ENCODE data around the gene MSH2. TPM values are rescaled to one million over a fixed set of nuclear protein-coding genes. Genes with fewer than 3 reads are reported as not detected.

MSH2 gene
- total RNA-seq, 2 donors from 2014 or later = 126 to 135 TPM

- Mint-ChIP-seq H3K4me1 (peaks cover 25% of the 10 kb centered on the region), H3K27me3 (ENCODE audit: insufficient read depth) (no peaks in the 10 kb centered on the region), H3K36me3 (ENCODE audit: low read depth) (peaks cover 68% of the 10 kb centered on the region), H3K27ac (no peak overlapping the region), H3K9me3 (no peaks in the 10 kb centered on the region), H3K4me3 (no peak overlapping the region)
- Histone ChIP-seq H3K9me3 (ENCODE audit: control insufficient read depth, low read length) (no peaks in the 10 kb centered on the region), H3K4me1 (ENCODE audit: control insufficient read depth, insufficient read depth, low read length) (peaks cover 3% of the 10 kb centered on the region), H3K4me3 (ENCODE audit: low read length) (no peak overlapping the region), H3K9ac (ENCODE audit: extremely low read depth, low read length, poor library complexity, severe bottlenecking) (no peak overlapping the region), H3K36me3 (ENCODE audit: control insufficient read depth, insufficient read depth, low read length) (peaks cover 37% of the 10 kb centered on the region), H3K27me3 (ENCODE audit: control insufficient read depth, insufficient read depth, low read length, poor library complexity, severe bottlenecking) (no peaks in the 10 kb centered on the region), H3K27ac (ENCODE audit: low read depth, low read length) (peak overlapping the region; percentile 9)
- DNase-seq = peak; percentile 67
- TF ChIP-seq CTCF (conservative IDR thresholded peaks at IDR 0.05) = no peak
- 46 to 83% methylated on average over 5 to 6 of the region's 6 CpGs for WGBS, 2 experiments (ENCODE audit: insufficient coverage in 1 of 2, insufficient read length in 1 of 2)
Observed at GRCh38 chr2:47528455-47528854, 125.5 kb downstream of the MSH2 start.

GRCh38 chr2:47528874-47529273 is 125.9 kb downstream of the MSH2 start:
- Histone ChIP-seq H3K9ac (ENCODE audit: extremely low read depth, low read length, poor library complexity, severe bottlenecking) (no peak overlapping the region), H3K36me3 (ENCODE audit: control insufficient read depth, insufficient read depth, low read length) (peaks cover 37% of the 10 kb centered on the region), H3K4me3 (ENCODE audit: low read length) (no peak overlapping the region), H3K27me3 (ENCODE audit: control insufficient read depth, insufficient read depth, low read length, poor library complexity, severe bottlenecking) (no peaks in the 10 kb centered on the region), H3K9me3 (ENCODE audit: control insufficient read depth, low read length) (no peaks in the 10 kb centered on the region), H3K4me1 (ENCODE audit: control insufficient read depth, insufficient read depth, low read length) (peaks cover 3% of the 10 kb centered on the region), H3K27ac (ENCODE audit: low read depth, low read length) (peak overlapping the region; percentile 9)
- 79 to 89% methylated on average over 6 of the region's 6 CpGs for WGBS, 2 experiments (ENCODE audit: insufficient coverage in 1 of 2, insufficient read length in 1 of 2)
- H3K27ac Mint-ChIP-seq = no peak overlapping the region
- TF ChIP-seq CTCF (conservative IDR thresholded peaks at IDR 0.05) = no peak
- H3K36me3 Mint-ChIP-seq (ENCODE audit: low read depth) = peaks cover 69% of the 10 kb centered on the region
- H3K27me3 Mint-ChIP-seq (ENCODE audit: insufficient read depth) = no peaks in the 10 kb centered on the region
- H3K4me1 Mint-ChIP-seq = peaks cover 30% of the 10 kb centered on the region
- no peak overlapping the region for H3K4me3 Mint-ChIP-seq
- DNase-seq = no peak
- H3K9me3 Mint-ChIP-seq = no peaks in the 10 kb centered on the region

GRCh38 chr2:47530105-47530760 is 127.3 kb downstream of the MSH2 start:
- no peak for TF ChIP-seq CTCF (conservative IDR thresholded peaks at IDR 0.05)
- Mint-ChIP-seq H3K36me3 (ENCODE audit: low read depth) (peaks cover 65% of the 10 kb centered on the region), H3K27ac (no peak overlapping the region), H3K4me3 (no peak overlapping the region), H3K9me3 (no peaks in the 10 kb centered on the region), H3K4me1 (peaks cover 42% of the 10 kb centered on the region), H3K27me3 (ENCODE audit: insufficient read depth) (no peaks in the 10 kb centered on the region)
- Histone ChIP-seq H3K4me3 (ENCODE audit: low read length) (no peak overlapping the region), H3K36me3 (ENCODE audit: control insufficient read depth, insufficient read depth, low read length) (peaks cover 23% of the 10 kb centered on the region), H3K27ac (ENCODE audit: low read depth, low read length) (no peak overlapping the region), H3K27me3 (ENCODE audit: control insufficient read depth, insufficient read depth, low read length, poor library complexity, severe bottlenecking) (no peaks in the 10 kb centered on the region), H3K9ac (ENCODE audit: extremely low read depth, low read length, poor library complexity, severe bottlenecking) (no peak overlapping the region), H3K4me1 (ENCODE audit: control insufficient read depth, insufficient read depth, low read length) (peaks cover 9% of the 10 kb centered on the region), H3K9me3 (ENCODE audit: control insufficient read depth, low read length) (no peaks in the 10 kb centered on the region)
- 87 to 88% methylated on average over 14 to 16 of the region's 16 CpGs for WGBS, 2 experiments (ENCODE audit: insufficient coverage in 1 of 2, insufficient read length in 1 of 2)
- no peak for DNase-seq
